Hepatocyte (in vitro differentiated cells): ENCODE results near the gene RSAD1.

Source experiments
- CTCF ChIP-seq: fragments of 200-600 bp; sonication (generic); IDR thresholded peaks from 2 replicates; pipeline ENCODE4 v1.5.1; 2016; ENCODE audit warnings: antibody characterized with exemption, mild to moderate bottlenecking; ENCODE audit not compliant: poor library complexity
- EZH2 ChIP-seq: fragments of 200-600 bp; sonication (generic); IDR thresholded peaks from 2 replicates; pipeline ENCODE4 v1.6.1; 2016; ENCODE audit warnings: antibody characterized with exemption, mild to moderate bottlenecking, borderline replicate concordance
- EZH2phosphoT487 ChIP-seq: fragments of 200-600 bp; sonication (generic); IDR thresholded peaks from one replicate; pipeline ENCODE4 v1.6.1; 2018; ENCODE audit warnings: antibody characterized with exemption, mild to moderate bottlenecking, low read depth, moderate library complexity; ENCODE audit not compliant: unreplicated experiment, severe bottlenecking

- no peak for TF ChIP-seq CTCF
- TF ChIP-seq EZH2 = no peak
- no peak for TF ChIP-seq EZH2phosphoT487
Measured at GRCh38 chr17:50458270-50458669, 20.4 kb upstream of the RSAD1 start.
